WTC11 (cell line): ENCODE measurements around the gene REEP1. TPM values are rescaled to one million over a fixed set of nuclear protein-coding genes. Genes with fewer than 3 reads are reported as not detected.
A peak's percentile ranks its signal among the peaks of the same experiment; 100 is the strongest.

Experiments
- ATAC-seq: fragments of 200-7000 bp; cut with Tn5 transposase; 2 replicates; pipeline ENCODE4 v1.10.0; 2021; ENCODE audit warnings: mild to moderate bottlenecking, moderate library complexity
- Bru-seq: library from RNA; stranded (reverse); fragments of 400-500 nt; gene quantifications from one replicate; lab custom pipeline; 2021; lab: Mats Ljungman, UMichigan
- CTCF ChIA-PET: fragments of 300-600 bp; sonication (Branson Sonifier 250); formaldehyde crosslinking; loops from one replicate; lab custom pipeline; 2021; ENCODE audit warnings: antibody characterized with exemption; lab: Charles Lee
- POLR2A ChIA-PET: fragments of 350-600 bp; sonication (Branson Sonifier 250); formaldehyde crosslinking; loops from one replicate; lab custom pipeline; 2021; ENCODE audit warnings: antibody characterized with exemption; lab: Charles Lee
- DNase-seq: peaks from one replicate; pipeline ENCODE4 v3.0.0; 2021; ENCODE audit warnings: low spot score
- H3K27ac Mint-ChIP-seq: 2 replicates; pipeline ENCODE4 v1.8.0; 2021; ENCODE audit warnings: mixed read lengths
- H3K27me3 Mint-ChIP-seq: 2 replicates; pipeline ENCODE4 v1.8.0; 2021; ENCODE audit warnings: low read depth, mild to moderate bottlenecking, moderate library complexity, mixed read lengths
- H3K36me3 Mint-ChIP-seq: 2 replicates; pipeline ENCODE4 v1.8.0; 2021; ENCODE audit warnings: mixed read lengths
- H3K4me1 Mint-ChIP-seq: 2 replicates; pipeline ENCODE4 v1.8.0; 2022; ENCODE audit warnings: mixed read lengths
- H3K4me3 Mint-ChIP-seq: 2 replicates; pipeline ENCODE4 v1.8.0; 2021; ENCODE audit warnings: mild to moderate bottlenecking, moderate library complexity, mixed read lengths
- H3K9me3 Mint-ChIP-seq: 2 replicates; pipeline ENCODE4 v1.8.0; 2021; ENCODE audit warnings: mixed read lengths
- AFF4 ChIP-seq: sonication (generic); formaldehyde crosslinking; IDR thresholded peaks from 2 replicates; pipeline ENCODE4 v1.8.1; 2023; ENCODE audit warnings: mild to moderate bottlenecking, missing genetic modification reagents, borderline replicate concordance
- ATF1 ChIP-seq: sonication (generic); formaldehyde crosslinking; IDR thresholded peaks from 2 replicates; pipeline ENCODE4 v1.8.1; 2023; ENCODE audit warnings: mild to moderate bottlenecking, moderate library complexity, missing genetic modification reagents
- CDX4 ChIP-seq: fragments of 250-450 bp; sonication (Bioruptor Pico); IDR thresholded peaks from 2 replicates; pipeline ENCODE4 v1.9.0; 2021; ENCODE audit warnings: moderate library complexity, mild to moderate bottlenecking, inconsistent platforms, borderline replicate concordance
- GTF2I ChIP-seq: fragments of 250-450 bp; sonication (Bioruptor Pico); conservative IDR thresholded peaks from 2 replicates; pipeline ENCODE4 v1.4.0; 2021; ENCODE audit warnings: mild to moderate bottlenecking
- HMGA2 ChIP-seq: fragments of 250-450 bp; sonication (Bioruptor Pico); IDR thresholded peaks from 2 replicates; pipeline ENCODE4 v1.4.0; 2021; ENCODE audit warnings: mild to moderate bottlenecking, moderate library complexity
- IRF1 ChIP-seq: sonication (generic); formaldehyde crosslinking; IDR thresholded peaks from 2 replicates; pipeline ENCODE4 v1.8.0; 2023; ENCODE audit warnings: missing genetic modification reagents
- MAX ChIP-seq: sonication (generic); formaldehyde crosslinking; IDR thresholded peaks from 2 replicates; pipeline ENCODE4 v1.8.0; 2022; ENCODE audit warnings: mild to moderate bottlenecking, missing genetic modification reagents
- RELA ChIP-seq: sonication (generic); formaldehyde crosslinking; IDR thresholded peaks from 2 replicates; pipeline ENCODE4 v1.8.1; 2022; ENCODE audit warnings: missing genetic modification reagents, mild to moderate bottlenecking, borderline replicate concordance
- RORB ChIP-seq: fragments of 250-450 bp; sonication (Bioruptor Pico); IDR thresholded peaks from 2 replicates; pipeline ENCODE4 v1.9.0; 2021; ENCODE audit warnings: mild to moderate bottlenecking
- SMAD3 ChIP-seq: sonication (generic); formaldehyde crosslinking; IDR thresholded peaks from 2 replicates; pipeline ENCODE4 v1.8.0; 2022; ENCODE audit warnings: missing genetic modification reagents, mild to moderate bottlenecking, borderline replicate concordance
- TCF7 ChIP-seq: sonication (generic); formaldehyde crosslinking; IDR thresholded peaks from 2 replicates; pipeline ENCODE4 v1.8.0; 2022; ENCODE audit warnings: mild to moderate bottlenecking, low read depth, missing genetic modification reagents, moderate library complexity
- ZBTB21 ChIP-seq: sonication (generic); formaldehyde crosslinking; IDR thresholded peaks from 2 replicates; pipeline ENCODE4 v1.8.1; 2023; ENCODE audit warnings: mild to moderate bottlenecking, missing genetic modification reagents, borderline replicate concordance
- ZNF121 ChIP-seq: sonication (generic); formaldehyde crosslinking; IDR thresholded peaks from 2 replicates; pipeline ENCODE4 v1.8.0; 2023; ENCODE audit warnings: missing genetic modification reagents
- ZNF263 ChIP-seq: sonication (generic); formaldehyde crosslinking; IDR thresholded peaks from 2 replicates; pipeline ENCODE4 v1.8.1; 2022; ENCODE audit warnings: low read depth, mild to moderate bottlenecking, moderate library complexity, missing genetic modification reagents
- ZNF396 ChIP-seq: fragments of 250-450 bp; sonication (Bioruptor Pico); IDR thresholded peaks from 2 replicates; pipeline ENCODE4 v1.8.0; 2021; ENCODE audit warnings: mild to moderate bottlenecking, moderate library complexity, borderline replicate concordance
- ZSCAN18 ChIP-seq: fragments of 250-450 bp; sonication (Bioruptor Pico); IDR thresholded peaks from 2 replicates; pipeline ENCODE4 v2.1.2; 2022; ENCODE audit warnings: mild to moderate bottlenecking, moderate library complexity
- long read RNA-seq, 3 experiments: library from RNA in 1 of 3; library from capped mRNA in 1 of 3; library from polyadenylated mRNA in 1 of 3; unstranded in 2 of 3; stranded (forward) in 1 of 3; transcript quantifications; one replicate each; pipeline ENCODE4 v2.0.0, GENCODE V29; 2021
- total RNA-seq: library from RNA; stranded (reverse); gene quantifications from 3 replicates; pipeline ENCODE4 v1.2.3, GENCODE V29; 2021

REEP1 gene
- total RNA-seq, result 0.53 to 1.9 TPM (median 0.89 TPM) in 3 replicates
- percentile 14 among the genes with signal in this experiment for Bru-seq, nascent RNA
- long read RNA-seq, experiment 1, partial matches to known transcripts, result 1 of 6 reads
- long read RNA-seq, experiment 1, other reads (novel, unspliced or antisense), result 1 of 6 reads
- long read RNA-seq, experiment 2, partial matches to known transcripts, result 0 of 1 reads
- long read RNA-seq, experiment 2, other reads (novel, unspliced or antisense), result 1 of 1 reads
- long read RNA-seq, experiment 3, partial matches to known transcripts, result 0 of 1 reads
- long read RNA-seq, experiment 3, other reads (novel, unspliced or antisense), result 1 of 1 reads

- CTCF ChIA-PET, result interaction anchor here (1.1 to 3.1 kb wide), 3 partner anchors 35 to 116 kb away, joined by 3 to 14 read pairs (median 8); no protein-coding TSS in a partner anchor
- ATAC-seq (peak; percentile 79), DNase-seq (peak; percentile 49)
- Mint-ChIP-seq H3K9me3 (peaks cover 15% of the 10 kb centered on the region), H3K36me3 (peaks cover 5% of the 10 kb centered on the region; the same call in 1 of the 2 replicates), H3K4me3 (peak within 1 kb of the TSS; percentile 84), H3K27ac (no peak within 1 kb of the TSS), H3K4me1 (peaks cover 14% of the 10 kb centered on the region), H3K27me3 (peaks cover 74% of the 10 kb centered on the region)
- POLR2A ChIA-PET, result interaction anchor here (1.3 kb wide), 1 partner anchor 104 kb away, joined by 4 read pairs; the partner anchor contains the start of gene KDM3A
- TF ChIP-seq GTF2I (CRISPR knock-in tag), result no peak
- no peak for TF ChIP-seq ATF1 (CRISPR knock-in tag)
Measured at GRCh38 chr2:86337244-86337835, at the start of gene REEP1. Gene REEP1 (minus strand): TSS chr2:86337626. CDS start chr2:86337510, 116 bp downstream.

- H3K4me1 Mint-ChIP-seq, result no peaks in the 10 kb centered on the region
- no peak overlapping the region for H3K27ac Mint-ChIP-seq
- no peak overlapping the region for H3K4me3 Mint-ChIP-seq
- no peak for DNase-seq
- POLR2A ChIA-PET, result no interaction called here
- CTCF ChIA-PET, result interaction anchor here (1.7 kb wide), 1 partner anchor 11 kb away, joined by 6 read pairs; no protein-coding TSS in a partner anchor
- H3K27me3 Mint-ChIP-seq, result no peaks in the 10 kb centered on the region; the same call in 1 of the 2 replicates
- no peaks in the 10 kb centered on the region for H3K9me3 Mint-ChIP-seq
- H3K36me3 Mint-ChIP-seq, result no peaks in the 10 kb centered on the region
- no peak for ATAC-seq
- TF ChIP-seq HMGA2 (CRISPR knock-in tag) (no peak), AFF4 (CRISPR knock-in tag) (no peak), RORB (CRISPR knock-in tag) (no peak), ZNF396 (CRISPR knock-in tag) (no peak), ZNF263 (CRISPR knock-in tag) (no peak), IRF1 (CRISPR knock-in tag) (no peak), MAX (CRISPR knock-in tag) (no peak), SMAD3 (CRISPR knock-in tag) (no peak), CDX4 (CRISPR knock-in tag) (no peak), ZNF121 (CRISPR knock-in tag) (no peak), ZBTB21 (CRISPR knock-in tag) (no peak), GTF2I (CRISPR knock-in tag) (no peak), RELA (CRISPR knock-in tag) (no peak), ZSCAN18 (CRISPR knock-in tag) (no peak), TCF7 (CRISPR knock-in tag) (no peak)
Measured at GRCh38 chr2:86383844-86384243, 46.4 kb upstream of the REEP1 start.
